Measurements from ENCODE around the gene MSRB1.
"Not testable (repeated sequence)": the region's sequence is repeated elsewhere in the genome, so short reads cannot be mapped to it uniquely, and the experiment has no call there.

GRCh38 chr16:1897692-1898091 is 45.3 kb downstream of the MSRB1 start:
- not testable (repeated sequence) for TF ChIP-seq CTCF (IDR thresholded peaks at IDR 0.05; ENCODE audit: low read length); EZH2 (IDR thresholded peaks at IDR 0.05; ENCODE audit: borderline replicate concordance, low read length)

Data from OCI-LY1 (cell line).